NT2/D1 (cell line): ENCODE results near the gene HS6ST2.

ENCODE experiments used
- SUZ12 ChIP-seq: IDR thresholded peaks from 2 replicates; pipeline ENCODE4 v1.6.1; 2011; ENCODE audit not compliant: insufficient read length, insufficient read depth; ENCODE audit errors: extremely low read depth
- ZNF274 ChIP-seq: IDR thresholded peaks from 2 replicates; pipeline ENCODE4 v1.6.1; 2011; ENCODE audit warnings: mild to moderate bottlenecking, low read depth, low read length

DNA sequence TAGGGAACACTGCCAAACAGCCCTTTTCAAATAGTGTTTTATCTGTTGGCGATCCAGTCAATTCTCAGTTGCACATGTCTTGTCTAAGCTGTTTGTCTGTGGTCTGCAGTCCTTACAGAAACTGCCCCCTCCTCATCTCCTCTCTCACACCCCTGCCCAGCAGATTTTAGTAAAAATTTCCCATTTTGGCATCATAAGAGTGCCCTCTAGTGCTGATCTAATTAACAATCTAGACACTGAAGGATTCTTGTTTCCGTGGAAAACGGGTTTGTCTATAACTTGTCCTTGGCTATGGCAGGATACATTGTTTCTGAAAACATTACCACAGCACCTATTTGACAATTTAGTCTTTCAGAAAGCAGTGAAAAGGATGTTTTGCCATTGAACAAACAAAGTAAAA lies 242.4 kb downstream of the HS6ST2 start:
- no peak for TF ChIP-seq ZNF274
- no peak for TF ChIP-seq SUZ12
